NCI-H1092 treated with DMSO at 0.1 percent for 48 hours (cell line): ENCODE data around the gene GLO1.

ENCODE experiments used
- DNase-seq: peaks from one replicate; lab custom pipeline; 2025; lab: John Stamatoyannopoulos, UW

GLO1 gene

DNA sequence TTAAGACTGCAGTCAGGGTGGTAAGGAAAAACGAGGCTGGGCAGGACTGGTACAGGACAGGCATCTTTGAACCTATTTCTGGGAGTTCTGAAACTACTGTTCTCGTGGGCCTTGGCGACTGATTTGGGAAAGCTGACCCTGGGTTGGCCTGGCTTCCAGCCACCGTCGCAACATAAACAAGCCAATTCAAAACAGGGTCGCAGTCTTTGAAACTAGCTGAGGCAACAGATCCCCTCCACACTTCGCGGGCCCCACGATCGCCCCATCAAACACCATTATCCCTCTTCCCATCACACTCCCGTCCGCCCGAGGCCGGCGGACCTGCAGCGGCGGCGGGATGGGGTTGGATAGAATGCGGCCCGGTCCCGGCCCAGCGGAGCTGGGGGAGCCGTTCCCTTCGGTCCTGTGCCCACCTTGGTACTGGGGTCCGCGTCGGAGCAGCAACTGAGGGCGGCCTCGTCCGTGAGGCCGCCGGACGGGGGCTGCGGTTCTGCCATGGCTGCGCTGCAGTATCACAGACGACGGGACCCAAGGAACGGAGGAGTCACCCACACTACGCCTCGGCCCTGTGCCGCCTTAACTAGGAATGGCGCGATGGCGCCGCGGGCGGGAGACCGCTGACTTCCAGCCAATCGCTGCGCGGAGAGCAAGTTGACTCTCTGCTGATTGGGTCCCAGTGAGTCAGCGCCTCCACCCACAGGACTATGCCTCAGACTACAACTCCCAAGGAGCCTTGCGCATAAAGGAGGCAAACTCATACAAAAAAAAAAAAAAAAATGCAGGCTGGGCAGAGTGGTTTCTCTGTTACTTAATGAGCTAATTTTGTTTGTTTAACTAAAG is at the start of gene GLO1:
Gene GLO1 (minus strand): TSS at position 588 of the 840 bp plus-strand sequence. CDS start 91 bp downstream, at position 497.
- DNase-seq = peak; percentile 92

DNA sequence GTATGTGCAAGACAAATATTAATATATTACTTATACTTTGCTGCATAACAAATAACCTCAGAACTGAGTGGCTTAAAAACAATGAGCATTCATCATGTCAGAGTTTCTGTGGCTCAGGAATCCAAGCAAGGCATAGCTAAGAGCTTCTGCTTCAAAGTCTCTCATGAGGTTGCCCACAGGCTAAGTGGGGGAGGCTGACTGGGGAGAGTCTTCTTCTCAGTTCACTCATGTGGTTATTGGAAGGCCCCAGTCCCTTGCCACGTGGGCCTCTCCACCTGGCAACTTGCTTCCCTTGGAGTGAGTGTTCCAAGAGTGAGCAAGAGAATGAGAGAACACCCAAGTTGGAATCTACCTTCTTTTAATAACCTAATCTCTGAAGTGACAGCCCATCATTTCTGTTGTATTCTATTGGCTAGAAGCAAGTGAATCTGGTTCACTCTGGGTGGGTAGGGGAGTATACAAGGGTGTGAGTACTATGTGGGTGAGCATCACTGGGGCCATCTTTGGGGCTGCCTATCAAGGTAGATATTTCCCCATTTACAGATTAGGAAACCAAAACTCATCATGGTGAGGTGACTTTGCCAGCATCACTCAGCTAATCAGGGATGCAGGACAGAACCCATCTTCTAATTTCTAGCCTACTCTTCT is 48.1 kb upstream of the GLO1 start:
- no peak for DNase-seq

DNA sequence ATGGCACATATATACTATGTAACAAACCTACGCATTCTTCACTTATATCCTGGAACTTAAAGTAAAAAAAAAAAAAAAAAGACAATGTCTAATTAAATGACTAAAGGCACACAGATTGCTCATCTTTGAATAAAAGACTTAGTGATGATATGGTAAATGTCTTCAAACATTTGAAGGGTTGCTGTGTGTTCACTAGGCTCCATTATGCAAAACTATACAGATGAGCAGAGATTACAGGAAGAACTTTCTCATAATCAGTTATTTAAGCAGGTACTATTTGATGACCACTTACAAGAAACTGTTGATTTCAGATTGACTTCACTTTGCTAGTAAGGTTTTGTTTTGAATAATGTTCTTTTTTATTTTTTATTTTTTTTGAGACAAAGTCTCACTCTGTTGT is 46.5 kb upstream of the GLO1 start:
- no peak for DNase-seq

DNA sequence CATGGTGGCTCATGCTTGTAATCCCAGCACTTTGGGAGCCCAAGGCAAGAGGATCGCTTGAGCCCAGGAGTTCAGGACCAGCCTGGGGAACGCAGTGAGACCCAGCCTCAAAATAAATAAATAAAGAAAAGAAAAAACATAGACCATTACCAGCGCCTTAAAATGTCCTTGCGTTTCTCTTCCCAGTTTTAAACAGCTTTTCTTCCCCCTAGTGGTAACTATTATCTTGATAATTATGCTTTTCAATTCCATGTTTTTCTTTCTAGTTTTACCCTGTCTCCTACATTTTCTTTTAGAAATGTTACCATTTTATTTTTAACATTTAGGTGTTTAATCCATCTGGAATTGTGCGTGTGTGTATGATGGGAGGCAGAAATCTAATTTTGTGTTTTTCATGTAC is 36.6 kb upstream of the GLO1 start:
- no peak for DNase-seq

DNA sequence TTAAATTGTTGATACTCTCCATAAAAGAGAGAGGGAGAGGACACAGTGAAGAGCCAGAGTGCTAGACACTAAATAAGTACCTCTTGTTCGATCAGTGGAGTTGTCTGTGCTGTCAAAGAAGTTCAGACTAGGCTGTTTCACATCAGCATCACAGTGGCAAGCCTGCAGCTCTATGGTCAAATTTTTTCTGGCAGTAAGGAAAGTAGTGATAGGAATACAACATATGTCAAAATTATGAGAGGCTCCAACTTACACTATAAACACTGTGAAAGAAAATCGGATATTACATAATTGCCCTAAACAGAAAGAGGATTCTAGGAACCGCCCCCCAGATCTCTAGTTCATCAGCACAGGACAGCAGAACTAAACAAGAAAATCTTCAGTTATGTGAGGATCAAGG is 35.3 kb upstream of the GLO1 start:
- no peak for DNase-seq

DNA sequence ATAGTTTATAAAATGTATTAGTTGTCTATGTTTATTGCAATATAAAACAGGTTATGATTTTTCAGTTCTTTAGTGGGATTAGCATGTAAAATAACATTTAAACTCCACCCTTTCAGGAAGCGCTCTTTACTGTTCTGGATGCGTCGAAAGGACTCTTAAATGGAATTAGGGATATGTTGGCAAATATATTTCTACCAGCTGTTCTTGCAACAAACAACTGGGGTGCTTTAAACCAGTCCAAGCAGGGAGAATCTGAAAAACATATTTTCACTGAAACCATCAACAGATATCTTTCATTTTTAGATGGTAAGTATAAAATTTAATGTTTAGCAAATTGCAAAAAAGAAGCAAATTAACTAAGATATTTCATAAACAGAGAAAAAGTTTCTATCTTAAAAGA is 34.0 kb upstream of the GLO1 start:
- DNase-seq = no peak

DNA sequence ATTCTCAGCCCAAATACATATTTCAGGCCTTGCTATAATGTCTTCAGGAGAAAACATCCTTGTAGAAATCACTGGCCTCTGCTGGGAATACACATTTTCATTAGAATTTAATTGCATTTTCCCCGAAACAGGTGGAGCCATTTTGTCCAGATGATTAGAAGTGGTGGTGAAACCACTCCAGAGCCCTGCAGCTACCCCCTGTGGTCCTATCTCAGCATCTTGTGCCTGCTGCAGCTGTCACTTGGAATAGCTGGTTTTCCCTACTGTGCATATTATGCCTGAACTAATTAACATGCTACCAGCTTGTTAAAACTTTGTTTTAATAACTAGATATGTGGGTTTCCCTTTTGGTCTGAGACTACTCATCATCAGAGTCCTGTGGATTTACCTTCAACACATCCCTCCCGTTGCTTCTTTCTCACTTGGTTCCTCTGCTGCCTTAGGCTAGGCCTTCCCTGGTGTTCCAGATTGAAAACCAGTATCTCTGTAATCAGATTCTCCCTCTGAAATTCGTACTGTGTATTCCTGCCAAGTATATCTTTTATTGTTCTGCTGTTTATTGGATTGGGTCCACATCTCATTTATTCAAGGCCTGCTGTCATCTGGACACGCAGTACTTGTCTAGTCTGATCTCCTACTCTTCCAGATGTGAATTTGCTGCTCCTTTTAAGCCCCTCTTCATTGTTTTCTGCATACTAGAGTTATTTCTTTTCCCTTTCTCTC is 27.4 kb upstream of the GLO1 start:
- DNase-seq = peak; percentile 33

DNA sequence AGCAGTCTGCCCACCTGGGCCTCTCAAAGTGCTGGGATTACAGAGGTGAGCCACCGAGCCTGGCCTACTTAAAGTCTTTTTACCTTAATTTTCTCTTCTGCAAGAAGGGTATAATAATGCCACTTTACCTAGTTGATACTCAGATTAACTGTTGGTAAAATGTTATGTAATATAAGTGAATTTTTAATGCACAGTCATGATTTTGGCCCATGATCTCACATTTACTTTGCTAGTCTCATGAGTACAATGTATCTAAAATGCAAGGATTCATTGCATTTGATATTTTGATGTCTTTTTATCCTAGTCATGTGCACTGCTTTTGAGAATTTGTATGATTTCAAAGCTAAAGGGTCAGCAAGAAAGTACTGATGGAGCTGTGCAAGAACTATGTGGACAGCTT is 25.3 kb upstream of the GLO1 start:
- no peak for DNase-seq

DNA sequence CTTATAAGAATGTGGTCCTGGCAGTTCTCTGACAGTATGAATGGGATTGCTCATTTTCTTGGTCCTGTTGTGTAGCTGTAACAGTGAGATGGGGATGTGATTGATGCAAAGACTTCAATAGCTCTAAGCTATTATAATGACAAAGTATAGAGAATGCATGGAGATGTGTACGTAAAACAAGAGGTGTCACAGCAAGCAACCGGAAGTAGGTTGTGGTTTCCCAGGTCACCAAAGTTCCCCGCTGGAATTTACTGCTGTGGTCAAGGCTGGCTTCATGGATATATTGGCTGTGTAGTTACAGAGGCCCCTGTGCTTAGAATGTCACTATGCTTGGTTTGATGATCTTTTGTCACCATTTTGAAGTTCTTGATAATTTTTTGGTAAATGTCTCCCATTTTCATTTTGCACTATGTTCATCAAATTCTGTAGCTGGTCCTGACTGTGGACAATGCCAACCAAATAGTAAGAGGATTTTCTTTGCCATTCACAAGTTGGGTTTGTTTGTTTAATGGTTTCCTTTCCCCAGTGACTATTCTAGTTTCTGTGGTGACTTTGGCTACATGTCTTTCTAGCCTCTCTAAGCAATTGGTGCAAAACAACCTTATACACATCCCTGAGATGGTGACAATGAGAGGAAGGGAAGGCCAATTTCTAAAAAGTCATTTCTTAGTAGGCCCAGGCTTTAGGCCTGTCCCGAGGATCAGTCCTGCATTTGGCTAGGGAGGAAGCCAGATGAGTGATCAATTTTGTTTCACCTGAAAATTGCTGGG is 22.7 kb upstream of the GLO1 start:
- no peak for DNase-seq

DNA sequence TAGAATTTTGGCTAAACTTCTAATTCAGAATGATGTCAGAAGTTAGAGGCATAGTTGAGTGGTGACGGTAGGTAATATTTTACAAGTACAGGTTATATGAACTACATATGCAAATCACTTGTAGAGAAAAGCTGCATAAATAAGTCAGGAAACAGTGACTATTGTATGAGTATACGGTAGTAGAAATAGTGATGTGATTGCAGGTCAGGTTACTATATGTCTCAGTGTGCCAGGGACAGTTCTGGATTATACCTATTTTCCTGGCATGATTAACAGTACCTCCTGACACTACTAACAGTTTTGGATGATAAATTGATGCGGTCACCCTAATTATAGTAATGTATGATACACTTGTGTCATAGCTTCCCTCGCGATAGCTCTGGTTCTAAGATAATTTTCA is 21.4 kb upstream of the GLO1 start:
- DNase-seq = no peak

DNA sequence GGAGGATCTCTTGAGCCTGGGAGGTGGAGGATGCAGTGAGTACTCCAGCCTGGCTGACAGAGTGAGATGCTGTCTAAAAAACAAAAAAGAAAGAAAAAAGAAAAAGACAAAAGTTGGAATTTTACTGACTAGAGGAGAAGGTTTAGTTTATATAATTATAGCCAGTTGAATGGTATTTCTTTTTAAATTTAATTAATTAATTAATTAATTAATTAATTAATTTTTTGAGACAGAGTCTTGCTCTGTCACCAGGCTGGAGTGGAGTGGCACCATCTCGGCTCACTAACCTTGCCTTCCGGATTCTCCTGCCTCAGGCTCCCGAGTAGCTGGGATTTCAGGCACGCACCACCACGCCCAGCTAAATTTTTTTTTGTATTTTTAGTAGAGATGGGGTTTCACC is 20.8 kb upstream of the GLO1 start:
- DNase-seq = no peak

DNA sequence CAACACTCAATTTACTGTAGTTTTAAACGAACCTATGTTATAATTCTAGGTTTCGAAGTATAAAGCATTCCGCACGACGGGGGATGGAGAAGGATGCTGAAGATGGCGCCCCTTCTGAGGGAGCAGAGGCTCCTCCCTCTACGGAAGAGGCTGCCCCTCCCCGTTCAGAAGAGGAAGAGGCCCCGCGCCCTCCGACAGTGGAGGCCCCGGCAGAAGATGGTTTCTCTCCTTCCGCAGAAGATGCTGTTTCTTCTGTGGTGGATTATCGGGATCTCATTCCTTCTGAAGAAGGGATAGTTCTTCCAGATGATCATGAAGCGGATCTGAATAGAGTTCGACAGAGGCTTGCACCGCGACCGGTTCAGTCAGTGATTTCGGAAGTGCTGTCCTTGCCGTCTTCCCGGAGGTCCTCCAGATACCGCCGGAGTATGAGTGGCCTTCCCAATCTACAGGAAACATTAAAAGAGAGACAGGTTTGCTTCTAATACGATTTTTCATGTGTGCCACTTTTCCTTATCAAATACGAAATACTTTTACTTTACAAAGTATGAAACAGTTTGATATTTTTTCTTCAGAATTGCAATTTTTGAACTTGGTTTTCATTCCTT is 19.9 kb upstream of the GLO1 start:
- DNase-seq = no peak

DNA sequence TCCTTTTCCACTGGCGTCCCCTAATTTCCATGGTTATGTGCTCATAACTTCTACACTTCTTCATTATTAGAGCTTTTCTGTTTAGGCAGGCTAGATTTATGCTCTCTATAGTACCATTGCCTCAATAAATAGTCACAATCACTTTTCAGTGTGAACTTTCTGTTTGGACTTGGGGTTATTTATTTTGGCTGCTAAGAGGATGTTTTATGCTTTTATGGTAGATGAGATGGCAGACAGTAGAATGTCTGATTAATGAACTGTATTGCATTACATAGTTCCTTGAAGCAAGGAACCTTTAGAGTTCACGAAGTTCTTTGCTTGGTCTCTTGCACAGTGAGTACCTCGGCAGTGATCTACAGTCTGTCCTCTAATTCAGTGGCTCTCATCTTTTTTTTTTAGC is 19.1 kb upstream of the GLO1 start:
- DNase-seq = no peak

DNA sequence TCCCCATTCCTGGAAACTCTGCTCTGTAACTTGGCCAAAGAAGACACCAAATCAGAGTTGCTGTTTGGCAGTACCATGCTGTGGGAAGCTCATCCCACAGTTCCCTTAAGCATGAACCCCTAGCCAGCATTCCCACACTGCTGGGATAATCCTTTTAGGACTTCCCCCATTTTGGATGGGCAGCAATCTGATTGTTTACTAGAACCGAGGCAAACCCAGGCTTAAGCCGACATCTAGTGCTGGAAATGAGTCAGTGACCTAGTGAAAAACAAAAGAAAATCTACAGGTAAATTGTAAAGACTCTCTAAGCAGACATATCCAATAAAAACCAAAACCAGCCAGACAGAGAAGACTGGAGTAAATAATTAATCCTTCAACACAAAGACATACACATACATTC is 17.4 kb upstream of the GLO1 start:
- no peak for DNase-seq

DNA sequence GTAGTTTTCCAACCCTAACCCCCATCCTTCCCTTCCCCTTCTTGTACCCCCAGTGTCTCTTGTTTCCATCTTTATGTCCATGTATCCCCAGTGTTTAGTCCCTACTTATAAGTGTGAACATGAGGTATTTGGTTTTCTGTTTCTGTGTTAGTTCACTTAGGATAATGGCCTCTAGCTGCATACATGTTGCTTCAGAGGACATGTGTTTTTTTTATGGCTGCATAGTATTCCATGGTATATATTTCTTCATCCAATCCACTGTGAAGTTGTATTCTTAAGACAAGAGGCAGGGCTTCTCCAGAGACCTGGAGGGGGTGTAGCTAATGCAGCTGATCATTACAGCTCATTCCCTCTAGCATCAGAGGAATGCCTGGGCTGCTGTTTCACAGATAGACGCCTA is 16.4 kb upstream of the GLO1 start:
- DNase-seq = no peak

DNA sequence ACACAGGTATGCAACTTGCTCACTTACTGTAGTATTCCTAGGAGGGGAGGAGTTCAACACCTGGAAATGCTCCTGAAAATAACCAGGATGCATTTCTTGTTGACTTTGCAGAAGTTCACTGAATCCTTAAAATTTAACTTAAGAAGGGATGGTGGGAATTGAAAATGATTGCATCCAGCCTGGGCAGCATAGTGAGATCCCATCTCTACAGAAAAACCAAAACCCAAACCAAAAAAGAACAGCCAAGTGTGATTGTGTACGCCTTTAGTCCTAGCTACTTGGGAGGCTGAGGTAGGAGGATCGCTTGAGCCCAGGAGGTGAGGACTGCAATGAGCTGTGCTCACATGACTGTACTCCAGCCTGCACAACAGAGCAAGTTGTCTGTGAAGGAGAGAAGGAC is 13.9 kb upstream of the GLO1 start:
- DNase-seq = no peak

DNA sequence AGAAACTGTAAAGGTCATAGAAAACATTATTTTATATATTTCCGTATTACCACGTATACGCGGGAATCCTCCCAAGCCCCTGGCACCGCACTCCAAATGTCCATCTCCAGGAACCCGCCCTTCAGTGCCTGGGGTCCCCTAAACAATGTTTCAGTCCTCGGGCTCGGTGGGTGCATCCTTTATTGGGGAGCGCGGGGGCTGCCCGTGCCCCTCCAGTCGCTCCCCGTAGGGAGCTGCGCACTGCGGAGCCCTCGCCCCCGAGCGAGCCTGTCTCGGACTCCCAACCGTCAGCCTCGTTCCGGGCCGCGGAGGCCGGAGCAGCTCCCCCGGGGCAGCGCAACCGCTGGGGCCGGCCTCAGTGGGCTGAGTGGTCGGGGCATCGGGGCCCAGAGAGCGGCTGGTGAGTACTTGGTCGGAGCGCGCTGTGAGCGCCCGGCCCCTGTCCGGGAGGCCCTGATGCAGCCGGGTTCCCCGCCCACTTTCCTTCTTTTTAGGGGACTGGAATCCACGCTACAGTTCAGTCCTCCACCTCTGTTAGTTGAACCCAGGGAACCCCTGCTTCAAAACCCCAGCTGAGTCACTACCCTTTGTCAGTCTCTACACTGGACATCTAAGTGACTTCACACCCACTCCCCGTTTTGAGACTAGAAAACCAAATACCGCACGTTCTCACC is 12.2 kb upstream of the GLO1 start, which contains the start of gene DNAH8:
Gene DNAH8 (plus strand): TSS at position 296 of the 674 bp plus-strand sequence. CDS start 7,499 bp downstream, outside the sequence.
- DNase-seq = no peak

DNA sequence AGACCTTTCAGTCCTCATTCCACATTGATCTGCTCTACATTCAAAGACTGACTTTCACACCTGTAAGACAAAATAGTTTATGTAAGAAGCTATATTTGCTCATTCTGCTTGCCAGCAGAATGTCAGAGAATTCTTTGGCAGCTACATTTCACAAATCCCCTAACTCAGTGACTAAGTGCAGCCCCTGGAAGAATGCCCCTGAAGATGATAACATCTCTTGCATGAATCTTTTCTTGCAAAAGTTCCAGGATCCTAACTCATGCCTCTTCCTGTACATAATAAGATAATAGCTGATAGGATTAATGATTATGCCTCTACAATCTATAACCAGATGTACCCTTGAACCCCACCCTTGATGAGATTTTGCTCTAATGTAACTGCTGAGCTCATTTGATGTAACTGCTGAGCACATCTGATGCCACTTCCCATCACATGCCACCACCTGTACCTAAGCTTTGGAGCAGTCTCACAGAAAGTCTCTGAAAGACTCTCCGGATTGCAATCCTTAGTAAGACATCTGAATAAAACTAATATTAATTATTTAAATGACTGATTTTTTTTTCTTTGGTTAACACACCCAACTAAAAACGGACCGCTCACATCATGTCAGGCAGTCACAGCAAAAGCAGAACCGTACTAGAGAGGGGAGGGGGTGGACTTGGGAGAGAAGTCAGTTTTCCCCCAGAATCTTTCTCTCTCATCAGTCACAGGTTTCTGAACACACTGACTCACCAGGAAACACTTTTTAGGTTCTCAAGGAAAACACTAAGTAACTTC is 11.5 kb upstream of the GLO1 start:
- DNase-seq = no peak

DNA sequence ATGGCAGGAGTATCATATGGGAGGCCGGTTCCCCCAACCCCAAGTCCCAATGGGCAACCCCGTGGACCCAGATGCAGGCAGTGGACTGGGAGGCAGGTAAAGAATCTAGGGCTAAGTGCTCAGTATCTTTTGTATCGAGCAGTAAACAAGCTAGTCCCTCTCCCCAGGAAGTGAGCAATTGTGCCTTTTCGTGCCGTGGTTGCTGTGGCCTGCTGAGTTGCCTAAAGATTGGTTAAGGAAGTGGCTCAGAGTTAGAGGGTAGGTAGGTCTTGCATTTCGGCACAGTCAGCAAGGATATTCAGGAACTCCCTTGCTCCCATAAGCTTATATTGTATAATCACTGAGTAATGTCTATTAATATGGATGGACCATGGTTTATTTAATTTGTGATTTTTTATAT is 10.9 kb upstream of the GLO1 start:
- no peak for DNase-seq

DNA sequence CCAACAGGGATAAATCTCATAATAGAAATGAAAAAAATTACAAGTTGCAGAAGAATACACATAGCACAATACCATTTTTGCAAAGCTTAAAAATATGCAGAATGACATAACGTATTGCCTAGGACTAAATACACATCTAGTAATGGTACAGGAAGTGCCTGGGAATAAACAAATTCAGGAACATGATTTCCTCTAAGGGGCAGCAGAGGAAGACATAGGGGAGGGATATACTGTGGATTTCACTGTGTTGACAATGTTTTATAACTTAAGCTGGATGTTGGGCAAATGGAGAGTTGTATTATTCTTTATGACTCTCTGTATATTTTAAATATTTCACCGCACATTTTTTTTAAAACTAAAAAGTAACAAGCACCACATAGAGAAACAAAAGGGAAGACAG is 5.6 kb upstream of the GLO1 start:
- no peak for DNase-seq
